ENCODE results near the gene AP1M2. TPM values are rescaled to one million over a fixed set of nuclear protein-coding genes. Genes with fewer than 3 reads are reported as not detected.

AP1M2 gene
- total RNA-seq, 1 donor from 2014 or later = 114 TPM

DNA sequence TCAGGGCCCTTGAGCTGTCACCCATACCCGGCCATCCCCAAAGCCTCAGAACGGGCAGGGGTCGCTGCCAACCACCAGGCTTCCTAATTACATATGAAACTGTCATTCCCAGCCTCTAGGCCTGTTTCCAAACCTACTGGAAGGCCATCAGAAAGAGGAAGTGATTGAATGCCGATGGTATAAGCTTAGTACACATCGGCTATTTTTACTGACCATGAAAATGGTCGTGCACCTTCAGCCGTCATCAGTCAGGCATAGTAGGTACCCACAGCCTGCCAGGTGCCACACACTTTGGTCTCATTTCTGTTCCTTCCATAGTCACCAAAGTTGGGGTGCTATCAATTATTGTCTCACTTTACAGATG is 31.5 kb downstream of the AP1M2 start:
- no peak for TF ChIP-seq CTCF (IDR thresholded peaks at IDR 0.05; ENCODE audit: insufficient read depth, low read length, severe bottlenecking)
- H3K27me3 ChIP-seq (ENCODE audit: control insufficient read depth, insufficient read depth, low read length) = no peaks in the 10 kb centered on the region
- no peak overlapping the region for H3K4me3 ChIP-seq (ENCODE audit: low read depth, low read length)
- H3K36me3 ChIP-seq (ENCODE audit: control insufficient read depth, insufficient read depth, low read length) = peaks cover 29% of the 10 kb centered on the region
- DNase-seq (ENCODE audit: low read depth) (no peak), FAIRE-seq (no peak)

GRCh38 chr19:10554760-10555609 is 32.1 kb downstream of the AP1M2 start:
- Histone ChIP-seq H3K36me3 (ENCODE audit: control insufficient read depth, insufficient read depth, low read length) (peaks cover 28% of the 10 kb centered on the region), H3K27me3 (ENCODE audit: control insufficient read depth, insufficient read depth, low read length) (no peaks in the 10 kb centered on the region), H3K4me3 (ENCODE audit: low read depth, low read length) (no peak overlapping the region)
- peak; percentile 44 for TF ChIP-seq CTCF (IDR thresholded peaks at IDR 0.05; ENCODE audit: insufficient read depth, low read length, severe bottlenecking)
- DNase-seq (ENCODE audit: low read depth) (peak; percentile 92), FAIRE-seq (no peak)

DNA sequence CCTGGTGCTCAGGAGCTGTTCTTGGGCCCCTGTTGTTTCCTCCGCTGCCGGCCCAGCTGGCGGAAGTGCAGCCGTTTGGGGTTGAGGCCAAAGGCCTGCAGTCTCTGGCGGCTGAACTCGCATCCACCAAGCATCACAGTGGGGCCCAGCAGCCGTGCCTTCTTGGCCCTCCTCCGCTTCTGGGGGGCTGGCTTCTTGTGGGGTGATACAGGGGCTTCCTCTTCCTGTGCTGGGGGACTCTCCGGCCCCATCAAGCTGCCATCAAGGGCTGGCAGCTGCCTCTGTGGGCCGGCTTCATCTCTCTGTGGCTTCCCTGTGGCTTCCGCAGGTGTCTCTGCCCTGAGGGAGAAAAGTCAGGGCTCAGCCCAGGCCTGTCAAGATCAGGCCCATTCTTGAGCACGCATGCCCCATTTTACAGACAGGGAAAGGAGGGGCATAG is 33.1 kb downstream of the AP1M2 start:
- TF ChIP-seq CTCF (IDR thresholded peaks at IDR 0.05; ENCODE audit: insufficient read depth, low read length, severe bottlenecking) = no peak
- H3K4me3 ChIP-seq (ENCODE audit: low read depth, low read length) = no peak overlapping the region
- no peaks in the 10 kb centered on the region for H3K27me3 ChIP-seq (ENCODE audit: control insufficient read depth, insufficient read depth, low read length)
- peak; percentile 88 for DNase-seq (ENCODE audit: low read depth)
- peak; percentile 80 for FAIRE-seq
- peaks cover 25% of the 10 kb centered on the region for H3K36me3 ChIP-seq (ENCODE audit: control insufficient read depth, insufficient read depth, low read length)

- DNase-seq (ENCODE audit: low read depth) (no peak), FAIRE-seq (no peak)
- Histone ChIP-seq H3K36me3 (ENCODE audit: control insufficient read depth, insufficient read depth, low read length) (peaks cover 27% of the 10 kb centered on the region), H3K27me3 (ENCODE audit: control insufficient read depth, insufficient read depth, low read length) (no peaks in the 10 kb centered on the region), H3K4me3 (ENCODE audit: low read depth, low read length) (no peak overlapping the region)
- no peak for TF ChIP-seq CTCF (IDR thresholded peaks at IDR 0.05; ENCODE audit: insufficient read depth, low read length, severe bottlenecking)
Observed at GRCh38 chr19:10553087-10553667, 33.9 kb downstream of the AP1M2 start.

DNA sequence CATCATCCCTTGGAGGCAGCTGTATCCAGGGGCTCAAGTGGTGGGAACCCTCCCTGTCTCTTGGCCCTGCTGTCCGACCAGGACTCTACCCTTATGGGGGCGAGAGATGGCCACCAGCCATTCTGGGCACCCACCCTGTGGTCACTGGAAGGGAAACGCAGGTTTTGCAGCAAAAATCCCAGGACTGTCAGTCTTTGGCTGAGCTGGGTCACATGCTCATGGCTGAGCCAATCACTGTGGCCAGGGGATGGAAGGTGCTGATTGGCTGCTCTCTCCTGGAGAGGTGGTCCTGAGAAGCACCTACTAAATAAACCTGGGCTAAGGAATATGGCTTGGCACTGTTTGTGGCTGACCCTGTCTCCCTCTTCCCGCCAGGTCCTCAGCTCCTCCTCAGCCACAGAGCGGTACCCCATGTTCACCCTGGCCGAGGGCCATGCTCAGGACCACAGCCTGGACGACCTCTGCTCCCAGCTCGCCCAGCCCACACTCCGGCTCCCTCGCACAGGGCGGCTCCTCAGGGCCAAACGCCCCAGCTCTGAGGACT is 34.5 kb downstream of the AP1M2 start:
- no peak for DNase-seq (ENCODE audit: low read depth)
- H3K4me3 ChIP-seq (ENCODE audit: low read depth, low read length) = no peak overlapping the region
- no peak for TF ChIP-seq CTCF (IDR thresholded peaks at IDR 0.05; ENCODE audit: insufficient read depth, low read length, severe bottlenecking)
- peaks cover 24% of the 10 kb centered on the region for H3K36me3 ChIP-seq (ENCODE audit: control insufficient read depth, insufficient read depth, low read length)
- H3K27me3 ChIP-seq (ENCODE audit: control insufficient read depth, insufficient read depth, low read length) = no peaks in the 10 kb centered on the region
- FAIRE-seq = no peak

All from bronchial epithelial cell (primary cell).